ENCODE data around the gene BEND6.

DNA sequence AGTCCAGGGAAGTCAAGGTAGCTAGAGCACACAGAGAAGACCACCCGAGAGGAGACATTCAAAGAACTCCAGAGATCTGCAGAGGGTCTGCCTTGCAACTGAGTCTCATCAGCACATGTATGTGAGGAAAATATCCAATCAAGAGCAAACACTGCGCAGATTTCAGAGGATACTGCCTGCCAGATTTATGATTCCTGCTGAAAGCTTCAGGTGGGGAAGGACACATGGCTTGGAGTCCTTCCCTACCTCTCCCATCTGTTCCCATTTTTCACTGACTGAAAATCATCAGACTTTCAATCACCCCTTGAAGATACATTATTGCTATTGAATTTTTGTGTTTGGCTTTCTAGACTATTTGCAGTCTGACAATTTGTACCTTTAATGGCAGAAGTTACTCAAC is 84.0 kb downstream of the BEND6 start:
- TF ChIP-seq CTCF (IDR thresholded peaks at IDR 0.05) (no peak), EZH2 (IDR thresholded peaks at IDR 0.05; ENCODE audit: borderline replicate concordance, insufficient read depth, low read depth, low read length, poor library complexity, severe bottlenecking) (no peak)

Data from B cell (primary cell).